GM12872 (cell line): ENCODE measurements around the gene SLC28A3.

ENCODE experiments used
- CTCF ChIP-seq: IDR thresholded peaks from 3 replicates; pipeline ENCODE4 v1.5.1; 2011; ENCODE audit warnings: low read depth, mild to moderate bottlenecking, low read length, moderate library complexity; ENCODE audit not compliant: insufficient read depth

Gene SLC28A3

DNA sequence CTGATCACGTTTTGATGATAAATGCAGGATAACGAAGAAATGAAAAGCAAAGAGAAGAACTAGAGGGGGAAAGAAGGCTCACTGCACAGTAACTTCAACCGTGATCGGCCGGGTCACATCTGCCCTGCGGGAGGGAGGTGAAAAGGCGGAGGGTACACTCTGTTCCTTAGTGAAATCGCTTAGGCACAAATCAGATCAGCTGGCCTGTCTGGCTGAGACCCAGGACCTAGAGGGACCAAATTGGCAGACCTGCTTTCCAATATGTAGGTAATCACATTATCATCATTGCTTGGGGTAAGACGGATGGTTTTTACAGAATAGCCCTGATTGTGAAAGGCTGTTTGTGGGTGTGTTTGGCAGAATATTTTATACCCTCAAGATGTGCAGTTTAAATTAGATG lies 82.2 kb downstream of the SLC28A3 start:
- TF ChIP-seq CTCF = no peak

DNA sequence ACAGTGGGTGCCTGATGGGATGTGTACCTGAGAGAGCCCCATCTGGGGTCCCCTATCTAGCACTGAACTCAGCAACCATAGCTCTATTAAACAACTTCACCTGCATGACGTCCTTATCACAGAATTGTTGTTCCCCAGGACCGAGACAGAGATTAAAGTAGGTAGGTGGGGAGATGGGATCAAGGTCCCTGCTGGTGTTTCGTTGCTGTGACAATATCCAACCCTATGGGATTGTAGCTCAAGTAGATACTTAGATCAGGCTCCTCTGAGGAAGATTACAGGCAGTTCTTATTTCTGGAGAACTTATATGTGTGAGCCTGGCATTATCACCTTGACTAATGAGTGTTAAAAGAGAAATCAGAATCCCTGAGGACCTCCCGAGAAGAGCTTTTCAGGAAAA lies 84.9 kb downstream of the SLC28A3 start:
- TF ChIP-seq CTCF = no peak

DNA sequence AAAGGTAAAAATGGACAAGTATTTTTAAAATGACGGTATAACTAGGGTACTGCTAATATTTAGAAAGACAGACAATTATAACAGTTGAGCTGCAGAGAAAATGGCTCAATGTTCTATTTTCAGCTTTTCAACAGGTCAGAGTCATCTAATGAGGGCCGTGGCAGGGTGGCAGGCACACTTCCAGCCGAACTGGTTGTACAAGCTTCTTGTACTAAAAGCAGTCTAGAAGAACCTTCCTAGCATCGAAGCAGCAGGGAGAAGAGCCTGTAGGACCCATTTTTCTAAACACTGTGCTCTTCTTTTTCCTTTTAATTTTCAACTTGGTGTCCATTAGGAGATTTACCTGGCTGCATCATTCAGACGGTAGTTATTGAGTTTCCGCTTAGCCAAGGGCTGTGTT lies 85.6 kb downstream of the SLC28A3 start:
- TF ChIP-seq CTCF = no peak

DNA sequence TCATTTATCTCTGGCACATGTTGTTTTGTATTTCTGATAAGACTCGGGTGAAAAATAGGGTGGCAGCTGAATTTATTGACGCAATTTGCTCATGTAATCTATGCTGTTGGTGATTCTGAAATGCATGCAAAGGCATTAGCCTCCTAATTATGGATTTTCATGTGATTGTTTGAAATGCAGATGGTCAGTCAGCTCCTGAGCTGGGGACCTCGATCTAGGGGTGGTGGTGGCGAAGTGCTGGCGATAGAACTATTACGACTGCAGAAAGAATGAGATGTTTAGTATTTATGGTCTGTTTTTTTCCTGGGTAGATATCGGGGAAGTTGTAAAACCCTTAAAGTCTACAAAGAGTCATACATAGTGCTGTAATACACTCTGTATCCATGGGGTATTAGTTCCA lies 88.6 kb downstream of the SLC28A3 start:
- TF ChIP-seq CTCF = no peak

GRCh38 chr9:84241817-84242373 lies 98.7 kb downstream of the SLC28A3 start:
- no peak for TF ChIP-seq CTCF

DNA sequence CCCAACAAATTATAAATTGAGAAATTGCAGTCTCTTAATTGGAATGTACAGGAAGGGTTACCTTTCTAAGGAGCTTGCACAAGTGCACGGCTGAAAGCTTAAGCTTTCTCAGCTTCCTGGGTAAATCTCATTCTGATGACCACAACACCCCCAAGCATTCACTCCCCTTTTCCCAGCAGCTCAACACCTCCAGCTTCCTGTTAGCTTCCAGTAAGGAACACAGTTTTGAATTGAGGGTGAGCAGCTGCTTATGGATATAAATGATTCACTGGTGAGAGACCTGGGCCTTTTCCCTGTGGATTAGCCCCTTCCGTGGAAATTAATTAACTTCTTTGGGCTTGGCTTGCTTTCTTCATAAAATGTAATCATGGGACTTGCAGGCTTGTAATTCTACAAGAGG lies 101.2 kb downstream of the SLC28A3 start:
- TF ChIP-seq CTCF = no peak

DNA sequence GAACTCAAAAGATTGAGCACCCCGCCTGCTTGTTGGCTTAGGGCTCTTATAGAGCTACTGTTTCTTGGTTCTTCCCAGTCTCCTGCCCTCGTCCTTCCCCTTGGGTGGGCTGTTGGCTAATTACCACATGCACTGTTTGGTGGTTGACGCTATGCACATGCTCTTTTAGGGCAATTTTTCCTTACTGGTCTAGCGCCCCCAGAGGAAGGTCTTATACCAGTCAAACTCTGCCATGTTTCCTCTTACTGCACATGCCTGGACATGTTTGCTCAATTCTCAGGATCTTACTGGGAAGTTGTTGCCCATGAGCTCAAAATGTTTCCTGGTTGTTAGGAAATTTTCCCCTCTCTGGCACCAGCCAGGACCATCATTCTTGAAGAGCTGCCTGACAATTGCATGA lies 101.9 kb downstream of the SLC28A3 start:
- peak; percentile 49 for TF ChIP-seq CTCF

DNA sequence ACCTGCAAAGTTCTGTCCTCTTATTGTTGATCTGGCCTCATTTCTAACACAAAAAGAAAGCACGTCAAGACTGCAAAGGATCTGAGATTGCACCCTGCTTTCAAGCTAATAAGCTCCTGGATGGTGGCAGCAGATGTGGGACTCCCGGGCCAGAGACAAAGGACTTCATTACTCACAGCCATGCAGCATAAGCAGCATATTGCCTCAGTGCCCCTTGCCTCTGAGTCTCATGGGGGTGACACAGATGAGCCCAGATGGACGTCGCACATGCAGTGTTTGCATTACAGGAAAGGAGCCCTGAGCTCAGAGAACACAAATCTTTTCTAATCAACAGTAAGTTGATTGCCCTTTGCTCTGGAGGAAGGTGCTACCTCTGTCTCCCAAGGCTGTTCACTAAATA lies 105.0 kb downstream of the SLC28A3 start:
- TF ChIP-seq CTCF = no peak
